ENCODE data around the gene KCNQ1. TPM values are rescaled to one million over a fixed set of nuclear protein-coding genes. Genes with fewer than 3 reads are reported as not detected.
A peak's percentile ranks its signal among the peaks of the same experiment; 100 is the strongest.

The KCNQ1 gene
- total RNA-seq, 1 donor from 2014 or later, result 0.16 TPM

DNA sequence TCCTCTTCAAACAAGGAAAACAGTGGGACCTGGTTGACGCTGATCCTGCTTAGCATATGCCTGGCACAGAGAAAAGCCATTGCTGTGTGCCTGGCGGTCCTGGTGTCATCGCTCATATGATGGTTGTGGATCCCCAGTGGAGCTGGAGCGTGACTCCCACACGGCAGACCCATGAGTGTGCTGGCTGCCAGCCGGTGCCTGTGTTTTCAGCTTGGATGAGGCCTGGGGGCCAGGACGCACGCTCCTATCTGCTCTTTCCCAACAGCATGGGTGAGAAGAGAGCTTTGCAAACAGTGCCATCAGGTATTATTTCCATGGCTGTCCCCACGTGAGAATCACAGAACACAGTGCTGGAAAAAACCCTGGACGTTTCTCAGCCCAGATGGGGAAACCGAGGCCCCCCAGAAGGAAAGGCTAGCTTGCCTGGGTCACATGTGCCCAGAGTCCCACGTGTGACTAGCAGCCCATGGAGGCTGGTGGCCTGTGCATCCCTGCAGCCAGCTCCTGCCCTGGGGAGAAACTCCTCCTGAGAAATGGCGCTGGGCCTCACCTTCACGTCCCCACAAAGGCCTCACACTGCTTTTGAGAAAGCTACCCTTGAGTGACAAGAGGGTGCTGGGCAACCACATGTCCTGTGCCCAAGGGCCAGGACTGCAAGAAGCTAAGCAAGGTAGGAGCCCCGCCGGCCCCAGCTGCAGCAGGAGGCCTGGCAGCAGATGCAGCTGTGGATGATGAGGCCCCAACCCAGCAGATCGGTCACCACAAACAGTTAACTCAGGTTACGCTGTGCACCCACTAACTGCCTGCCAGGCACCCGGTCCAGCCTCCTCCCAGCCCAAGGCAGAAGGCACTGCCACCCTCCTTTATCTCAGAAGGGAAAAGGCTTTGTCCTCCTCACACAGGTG, 436.5 kb downstream of the KCNQ1 start:
- TF ChIP-seq CTCF (IDR thresholded peaks at IDR 0.05), result no peak
- no peaks in the 10 kb centered on the region for H3K27me3 Mint-ChIP-seq (ENCODE audit: unreplicated experiment)
- H3K36me3 Mint-ChIP-seq (ENCODE audit: unreplicated experiment), result no peaks in the 10 kb centered on the region
- H3K4me1 Mint-ChIP-seq (ENCODE audit: unreplicated experiment), result peaks cover 11% of the 10 kb centered on the region
- H3K27ac Mint-ChIP-seq (ENCODE audit: unreplicated experiment), result no peak overlapping the region
- DNase-seq (ENCODE audit: extremely low spot score, unreplicated experiment), result no peak
- H3K4me3 Mint-ChIP-seq (ENCODE audit: unreplicated experiment), result no peak overlapping the region
- H3K9me3 Mint-ChIP-seq (ENCODE audit: unreplicated experiment), result no peaks in the 10 kb centered on the region

DNA sequence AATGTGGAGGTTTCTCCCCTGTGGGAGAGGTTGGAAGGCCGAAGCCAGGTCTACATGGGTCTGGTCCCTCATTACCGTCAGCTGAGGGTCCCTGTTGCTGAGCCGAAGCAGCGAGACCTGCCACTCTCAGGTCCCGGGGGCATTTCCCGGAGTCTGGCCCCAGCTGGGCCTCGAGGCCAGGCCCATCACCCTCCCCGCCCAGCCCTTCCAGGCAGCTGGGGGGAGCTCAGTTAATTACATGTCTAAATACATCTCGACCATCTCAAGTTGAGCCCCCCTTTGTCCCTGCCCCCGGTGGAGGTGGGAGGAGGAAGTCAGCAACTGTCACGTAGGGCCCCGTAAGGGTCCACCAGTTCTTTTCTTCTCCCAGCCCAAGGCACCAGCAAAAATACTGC, 437.2 kb downstream of the KCNQ1 start:
- Mint-ChIP-seq H3K4me1 (ENCODE audit: unreplicated experiment) (peaks cover 12% of the 10 kb centered on the region), H3K9me3 (ENCODE audit: unreplicated experiment) (no peaks in the 10 kb centered on the region), H3K4me3 (ENCODE audit: unreplicated experiment) (no peak overlapping the region), H3K36me3 (ENCODE audit: unreplicated experiment) (no peaks in the 10 kb centered on the region), H3K27ac (ENCODE audit: unreplicated experiment) (no peak overlapping the region), H3K27me3 (ENCODE audit: unreplicated experiment) (no peaks in the 10 kb centered on the region)
- TF ChIP-seq CTCF (IDR thresholded peaks at IDR 0.05), result no peak
- DNase-seq (ENCODE audit: extremely low spot score, unreplicated experiment), result no peak

GRCh38 chr11:2882396-2883110, 437.7 kb downstream of the KCNQ1 start:
- no peaks in the 10 kb centered on the region for H3K27me3 Mint-ChIP-seq (ENCODE audit: unreplicated experiment)
- H3K9me3 Mint-ChIP-seq (ENCODE audit: unreplicated experiment), result no peaks in the 10 kb centered on the region
- no peak for DNase-seq (ENCODE audit: extremely low spot score, unreplicated experiment)
- H3K27ac Mint-ChIP-seq (ENCODE audit: unreplicated experiment), result no peak overlapping the region
- H3K4me3 Mint-ChIP-seq (ENCODE audit: unreplicated experiment), result peak overlapping the region; percentile 67
- TF ChIP-seq CTCF (IDR thresholded peaks at IDR 0.05), result no peak
- peaks cover 12% of the 10 kb centered on the region for H3K4me1 Mint-ChIP-seq (ENCODE audit: unreplicated experiment)
- no peaks in the 10 kb centered on the region for H3K36me3 Mint-ChIP-seq (ENCODE audit: unreplicated experiment)

DNA sequence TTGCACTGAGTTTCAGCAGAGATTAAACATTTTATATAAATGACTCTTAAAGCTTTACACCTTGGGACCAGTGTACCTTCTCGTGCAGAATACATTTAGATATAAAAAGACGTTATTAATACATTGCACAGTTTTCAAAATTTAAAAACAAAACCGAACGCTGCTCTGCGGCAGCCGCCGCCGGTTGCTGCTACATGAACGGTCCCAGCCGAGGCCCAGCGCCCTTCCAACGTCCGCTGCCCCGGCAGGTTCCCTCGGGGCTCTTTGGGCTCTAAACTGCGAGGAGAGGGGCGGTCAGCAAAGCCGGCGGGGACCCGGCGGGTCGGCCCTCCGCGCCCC, 438.8 kb downstream of the KCNQ1 start:
- Mint-ChIP-seq H3K9me3 (ENCODE audit: unreplicated experiment) (no peaks in the 10 kb centered on the region), H3K4me1 (ENCODE audit: unreplicated experiment) (peaks cover 19% of the 10 kb centered on the region), H3K36me3 (ENCODE audit: unreplicated experiment) (no peaks in the 10 kb centered on the region), H3K4me3 (ENCODE audit: unreplicated experiment) (peak overlapping the region; percentile 67), H3K27me3 (ENCODE audit: unreplicated experiment) (no peaks in the 10 kb centered on the region), H3K27ac (ENCODE audit: unreplicated experiment) (no peak overlapping the region)
- no peak for DNase-seq (ENCODE audit: extremely low spot score, unreplicated experiment)
- no peak for TF ChIP-seq CTCF (IDR thresholded peaks at IDR 0.05)

All from osteocyte (in vitro differentiated cells).